SK-N-SH (cell line): ENCODE data around the gene LRRC8D. TPM values are rescaled to one million over a fixed set of nuclear protein-coding genes. Genes with fewer than 3 reads are reported as not detected.
A peak's percentile ranks its signal among the peaks of the same experiment; 100 is the strongest.

ENCODE experiments used
- CTCF ChIA-PET: fragments of 300-600, 350-600 bp; formaldehyde crosslinking; extraction: SDS; loops from one replicate; lab custom pipeline; 2021; lab: Yijun Ruan, JAX
- POLR2A ChIA-PET: fragments of 350-600 bp; sonication (Branson Sonifier 250); formaldehyde crosslinking; extraction: SDS; loops from one replicate; lab custom pipeline; 2020; ENCODE audit warnings: antibody characterized with exemption, inconsistent platforms; lab: Yijun Ruan, JAX
- DNase-seq: peaks from one replicate; pipeline ENCODE4 v3.0.0; 2012
- H2AFZ ChIP-seq: fragments of 200-600 bp; sonication (generic); 2 replicates; pipeline ENCODE4 v1.8.1; 2016; ENCODE audit warnings: antibody characterized with exemption, mild to moderate bottlenecking, low read depth
- H3F3A ChIP-seq: fragments of 200-600 bp; sonication (generic); replicated peaks from 2 replicates; pipeline ENCODE3; 2016; ENCODE audit warnings: antibody characterized with exemption, mild to moderate bottlenecking; ENCODE audit not compliant: insufficient read depth
- H3K27ac ChIP-seq, 2 experiments: fragments of 200-500 bp in 1 of 2; fragments of 200-600 bp in 1 of 2; sonication (Bioruptor generic) in 1 of 2; sonication (generic), shearing (Covaris generic) in 1 of 2; 2 replicates each; pipeline versions ENCODE4 v1.5.1 to v1.6.1; 2014 to 2016; ENCODE audit warnings: low read depth in 2 of 2, inconsistent platforms in 1 of 2, low read length in 1 of 2, mild to moderate bottlenecking in 1 of 2, mixed read lengths in 1 of 2
- H3K27me3 ChIP-seq: fragments of 200-600 bp; sonication (generic), shearing (Covaris generic); 2 replicates; pipeline ENCODE4 v1.6.1; 2016; ENCODE audit warnings: mixed run types; ENCODE audit not compliant: insufficient read depth
- H3K36me3 ChIP-seq, 2 experiments: fragments of 200-500 bp in 1 of 2; fragments of 200-600 bp in 1 of 2; sonication (Bioruptor generic) in 1 of 2; sonication (generic) in 1 of 2; replicated peaks in 1 of 2; 2 replicates each; pipeline versions ENCODE3 to v1.5.1; 2014 to 2016; ENCODE audit warnings: low read length in 1 of 2, mild to moderate bottlenecking in 1 of 2; ENCODE audit not compliant: insufficient read depth in 2 of 2, control insufficient read depth in 1 of 2
- H3K4me1 ChIP-seq, 2 experiments: fragments of 200-500 bp in 1 of 2; fragments of 200-600 bp in 1 of 2; sonication (Bioruptor generic) in 1 of 2; sonication (generic), shearing (Covaris generic) in 1 of 2; 2 replicates each; pipeline versions ENCODE4 v1.5.1 to v1.6.1; 2014 to 2016; ENCODE audit warnings: low read depth in 1 of 2, low read length in 1 of 2, mixed run types in 1 of 2; ENCODE audit not compliant: insufficient read depth in 2 of 2, control insufficient read depth in 1 of 2
- H3K4me2 ChIP-seq: fragments of 200-600 bp; sonication (generic), shearing (Covaris generic); 2 replicates; pipeline ENCODE4 v1.6.1; 2017; ENCODE audit warnings: mixed run types
- H3K4me3 ChIP-seq, 2 experiments: fragments of 200-500 bp in 1 of 2; fragments of 200-600 bp in 1 of 2; sonication (Bioruptor generic) in 1 of 2; sonication (generic), shearing (Covaris generic) in 1 of 2; 2 replicates each; pipeline versions ENCODE4 v1.5.1 to v1.8.1; 2014 to 2016; ENCODE audit warnings: low read depth in 2 of 2, inconsistent platforms in 1 of 2, low read length in 1 of 2, mild to moderate bottlenecking in 1 of 2, mixed read lengths in 1 of 2, moderate library complexity in 1 of 2
- H3K79me2 ChIP-seq: fragments of 200-600 bp; sonication (generic); 2 replicates; pipeline ENCODE4 v1.8.1; 2017; ENCODE audit warnings: mild to moderate bottlenecking; ENCODE audit not compliant: insufficient read depth
- H3K9ac ChIP-seq: fragments of 200-600 bp; sonication (generic); 2 replicates; pipeline ENCODE4 v1.6.1; 2017; ENCODE audit warnings: mixed run types
- H3K9me2 ChIP-seq: fragments of 200-600 bp; sonication (generic); 2 replicates; pipeline ENCODE4 v1.6.1; 2017; ENCODE audit warnings: mixed run types
- H3K9me3 ChIP-seq: fragments of 200-600 bp; sonication (generic); 2 replicates; pipeline ENCODE4 v1.6.1; 2017; ENCODE audit warnings: mixed run types, mild to moderate bottlenecking, moderate library complexity
- H4K20me1 ChIP-seq: fragments of 200-600 bp; sonication (generic); 2 replicates; pipeline ENCODE4 v1.6.1; 2017; ENCODE audit warnings: mild to moderate bottlenecking, mixed run types; ENCODE audit not compliant: insufficient read depth
- CHD2 ChIP-seq: fragments of 150-350 bp; IDR thresholded peaks from 2 replicates; pipeline ENCODE4 v1.6.1; 2018; ENCODE audit warnings: low read length; ENCODE audit not compliant: partially characterized antibody
- CTCF ChIP-seq: fragments of 200-600 bp; sonication (generic); IDR thresholded peaks from 2 replicates; pipeline ENCODE4 v1.6.1; 2017; ENCODE audit warnings: antibody characterized with exemption, mild to moderate bottlenecking, moderate library complexity
- ELF1 ChIP-seq: IDR thresholded peaks from 2 replicates; pipeline ENCODE4 v1.4.0; 2012
- EP300 ChIP-seq, 2 experiments: IDR thresholded peaks; 2 replicates each; pipeline versions ENCODE4 v1.4.0 to v1.6.1; 2012; ENCODE audit warnings: borderline replicate concordance in 1 of 2, low read depth in 1 of 2, low read length in 1 of 2
- EZH2phosphoT487 ChIP-seq: fragments of 200-600 bp; sonication (generic); IDR thresholded peaks from 2 replicates; pipeline ENCODE4 v1.6.1; 2017; ENCODE audit warnings: low read depth, mixed run types, mild to moderate bottlenecking, antibody characterized with exemption, moderate library complexity, borderline replicate concordance
- FOSL2 ChIP-seq: IDR thresholded peaks from 2 replicates; pipeline ENCODE4 v1.4.0; 2012; ENCODE audit warnings: low read depth, mild to moderate bottlenecking, moderate library complexity, borderline replicate concordance
- GABPA ChIP-seq: IDR thresholded peaks from 2 replicates; pipeline ENCODE4 v1.4.0; 2012; ENCODE audit warnings: low read depth, mild to moderate bottlenecking
- GATA2 ChIP-seq: sonication (generic); formaldehyde crosslinking; IDR thresholded peaks from 2 replicates; pipeline ENCODE4 v1.5.0; 2020; ENCODE audit warnings: mild to moderate bottlenecking, missing genetic modification reagents
- MEF2A ChIP-seq: IDR thresholded peaks from 2 replicates; pipeline ENCODE4 v1.4.0; 2012; ENCODE audit warnings: low read depth, borderline replicate concordance
- MXI1 ChIP-seq: IDR thresholded peaks from 2 replicates; pipeline ENCODE4 v1.6.1; 2012; ENCODE audit warnings: mild to moderate bottlenecking, low read depth, low read length, improper control_type of control experiment
- NFIC ChIP-seq: IDR thresholded peaks from 2 replicates; pipeline ENCODE4 v1.4.0; 2012; ENCODE audit warnings: borderline replicate concordance
- PBX3 ChIP-seq: IDR thresholded peaks from 2 replicates; pipeline ENCODE4; 2012
- RFX5 ChIP-seq: IDR thresholded peaks from 2 replicates; pipeline ENCODE4 v1.6.1; 2012; ENCODE audit warnings: mild to moderate bottlenecking, improper control_type of control experiment, low read length
- TAF1 ChIP-seq: IDR thresholded peaks from 2 replicates; pipeline ENCODE4 v1.6.1; 2012; ENCODE audit warnings: low read depth, mild to moderate bottlenecking, low read length, moderate library complexity, borderline replicate concordance
- TCF12 ChIP-seq: IDR thresholded peaks from 2 replicates; pipeline ENCODE4 v1.4.0; 2012
- USF1 ChIP-seq: IDR thresholded peaks from 2 replicates; pipeline ENCODE4 v1.4.0; 2012; ENCODE audit warnings: low read depth, borderline replicate concordance
- WGBS: methylation state at CpG from one replicate; pipeline ENCODE4 v1.1.6; 2017; ENCODE audit warnings: low lambda C conversion rate; 5-methylcytosine and 5-hydroxymethylcytosine counted together
- polyA plus RNA-seq, 3 experiments: library from polyadenylated mRNA; depleted of rRNA; stranded (reverse); fragments of >200 nt; gene quantifications; 2 replicates each; pipeline ENCODE4 v1.2.3, GENCODE V29; 2012

LRRC8D gene
- polyA plus RNA-seq, 1 of the 3 experiments (the other 2 are of a cell fraction) = 15.0 TPM

- Histone ChIP-seq H3K27me3 (no peaks in the 10 kb centered on the region), H3K4me2 (no peak overlapping the region), H3K9me2 (no peaks in the 10 kb centered on the region), H3K79me2 (no peaks in the 10 kb centered on the region), H3F3A (no peaks in the 10 kb centered on the region), H3K27ac (peak overlapping the region in 1 of 2 experiments; percentile 24; a peak in 1 of 4 replicates), H3K36me3 (no peaks in the 10 kb centered on the region), H4K20me1 (no peaks in the 10 kb centered on the region), H3K9ac (no peak overlapping the region), H2AFZ (no peak overlapping the region), H3K9me3 (no peaks in the 10 kb centered on the region), H3K4me3 (no peak overlapping the region), H3K4me1 (peaks cover 7 to 10% of the 10 kb centered on the region in 2 experiments; a peak in 2 of 4 replicates)
- TF ChIP-seq EP300 (IDR thresholded peaks at IDR 0.05; ENCODE audit: borderline replicate concordance in 1 of 2, low read depth in 1 of 2, low read length in 1 of 2) (peak in 1 of 2 experiments; percentile 8; a peak in 1 of 4 replicates), TCF12 (no peak), CHD2 (no peak), GATA2 (CRISPR knock-in tag) (no peak), RFX5 (no peak), MXI1 (peak; percentile 22; the same call in 1 of the 2 replicates), CTCF (no peak), ELF1 (no peak), FOSL2 (no peak), GABPA (no peak), USF1 (no peak), EZH2phosphoT487 (no peak), MEF2A (no peak), TAF1 (no peak), NFIC (no peak), PBX3 (no peak)
- POLR2A ChIA-PET = no interaction called here
- peak; percentile 21 for DNase-seq
- CTCF ChIA-PET = interaction anchor here (0.9 to 1.5 kb wide), 5 partner anchors 34 to 138 kb away, joined by 3 to 8 read pairs (median 4); no protein-coding TSS in a partner anchor
- 89% methylated on average over 8 of the region's 8 CpGs for WGBS
These were observed 122.2 kb downstream of the LRRC8D start for GRCh38 chr1:89942825-89943658.
